PC-3 (cell line): Measurements from ENCODE around the gene TPRX1. TPM values are rescaled to one million over a fixed set of nuclear protein-coding genes. Genes with fewer than 3 reads are reported as not detected.

Experiments used
- ATAC-seq: fragments of 200-7000 bp; cut with Tn5 transposase; 2 replicates; pipeline ENCODE4 v1.9.1; 2020; ENCODE audit warnings: mild to moderate bottlenecking, moderate library complexity
- BruUV-seq: library from RNA; stranded (reverse); fragments of 400-500 nt; replicated peaks from 2 replicates; lab custom pipeline; 2021; lab: Mats Ljungman, UMichigan
- CTCF ChIA-PET: fragments of 300-600 bp; sonication (Branson Sonifier 250); formaldehyde crosslinking; loops from one replicate; lab custom pipeline; 2022; ENCODE audit warnings: antibody characterized with exemption; lab: Charles Lee
- POLR2A ChIA-PET: fragments of 300-600 bp; sonication (Branson Sonifier 250); formaldehyde crosslinking; loops from one replicate; lab custom pipeline; 2022; ENCODE audit warnings: antibody characterized with exemption; ENCODE audit not compliant: unreplicated experiment; lab: Charles Lee
- DNase-seq: peaks from one replicate; pipeline ENCODE4 v3.0.0-alpha.2; 2015
- H2AFZ ChIP-seq: fragments of 300-600 bp; sonication (generic); 2 replicates; pipeline ENCODE4 v1.6.0; 2016; ENCODE audit warnings: antibody characterized with exemption, low read length
- H3F3A ChIP-seq: fragments of 300-600 bp; sonication (generic); one replicate; pipeline ENCODE4 v1.6.0; 2017; ENCODE audit warnings: antibody characterized with exemption, low read length, control low read depth, mild to moderate bottlenecking; ENCODE audit not compliant: unreplicated experiment
- H3K27ac ChIP-seq: fragments of 300-600 bp; sonication (generic); 2 replicates; pipeline ENCODE4 v1.5.1; 2016; ENCODE audit warnings: mild to moderate bottlenecking, low read length
- H3K27me3 ChIP-seq: fragments of 300-600 bp; sonication (generic); 2 replicates; pipeline ENCODE4 v1.6.1; 2016; ENCODE audit warnings: low read length, mixed read lengths
- H3K36me3 ChIP-seq: fragments of 300-600 bp; sonication (generic); 2 replicates; pipeline ENCODE4 v1.6.1; 2016; ENCODE audit warnings: low read depth, mixed run types, low read length, mixed read lengths
- H3K4me1 ChIP-seq: fragments of 300-600 bp; sonication (generic); 2 replicates; pipeline ENCODE4 v1.5.1; 2016; ENCODE audit warnings: low read length; ENCODE audit not compliant: insufficient read depth
- H3K4me2 ChIP-seq: fragments of 300-600 bp; sonication (generic); 2 replicates; pipeline ENCODE4 v1.6.0; 2016; ENCODE audit warnings: low read length
- H3K4me3 ChIP-seq: fragments of 300-600 bp; sonication (generic); 2 replicates; pipeline ENCODE4 v1.5.1; 2016; ENCODE audit warnings: mild to moderate bottlenecking, low read length, mixed read lengths
- H3K79me2 ChIP-seq: fragments of 300-600 bp; sonication (generic); 2 replicates; pipeline ENCODE4 v1.6.1; 2017; ENCODE audit warnings: low read length, mixed read lengths
- H3K9ac ChIP-seq: fragments of 300-600 bp; sonication (generic); 2 replicates; pipeline ENCODE4 v1.6.0; 2016; ENCODE audit warnings: mild to moderate bottlenecking, low read length
- H3K9me2 ChIP-seq: fragments of 300-600 bp; sonication (generic); replicated peaks from 2 replicates; pipeline ENCODE4 v1.6.1; 2016; ENCODE audit warnings: mixed run types, low read length, mixed read lengths
- H3K9me3 ChIP-seq: fragments of 300-600 bp; sonication (generic); 2 replicates; pipeline ENCODE4 v1.6.1; 2016; ENCODE audit warnings: low read length, mixed read lengths
- H4K20me1 ChIP-seq: fragments of 300-600 bp; sonication (generic); 2 replicates; pipeline ENCODE4 v1.6.1; 2016; ENCODE audit warnings: low read length, mixed read lengths
- CTCF ChIP-seq: fragments of 300-600 bp; sonication (generic); conservative IDR thresholded peaks from 2 replicates; pipeline ENCODE4 v1.5.1; 2017; ENCODE audit warnings: antibody characterized with exemption, low read depth, mild to moderate bottlenecking, low read length
- EZH2 ChIP-seq: fragments of 300-600 bp; sonication (generic); IDR thresholded peaks from one replicate; pipeline ENCODE4 v1.6.1; 2017; ENCODE audit warnings: antibody characterized with exemption, mild to moderate bottlenecking, low read length; ENCODE audit not compliant: unreplicated experiment
- EZH2phosphoT487 ChIP-seq: fragments of 300-600 bp; sonication (generic); IDR thresholded peaks from 2 replicates; pipeline ENCODE4 v1.6.1; 2018; ENCODE audit warnings: mild to moderate bottlenecking, antibody characterized with exemption, low read length, borderline replicate concordance
- intact Hi-C: fragments of 100-400 bp; cut with micrococcal nuclease; formaldehyde crosslinking; loops from 2 replicates; pipeline ENCODE4 v1.9.0; 2023
- total RNA-seq: library from RNA; depleted of rRNA; stranded (reverse); fragments of >200 nt; gene quantifications from 2 replicates; pipeline ENCODE4 v1.2.3, GENCODE V29; 2014

Gene TPRX1
- total RNA-seq, 1 experiment from 2014 or later, result not detected

- no peaks in the 10 kb centered on the region for H3K9me3 ChIP-seq
- H4K20me1 ChIP-seq, result no peaks in the 10 kb centered on the region
- POLR2A ChIA-PET, result no interaction called here
- H3K4me2 ChIP-seq, result no peak overlapping the region
- no peak for DNase-seq
- CTCF ChIA-PET, result no interaction called here
- peaks cover 25% of the 10 kb centered on the region; the same call in 1 of the 2 replicates for H3K36me3 ChIP-seq
- H3K27me3 ChIP-seq, result no peaks in the 10 kb centered on the region
- no peak overlapping the region for H3K9ac ChIP-seq
- intact Hi-C loops, result no loop called here
- no peaks in the 10 kb centered on the region for H3F3A ChIP-seq
- BruUV-seq, result no TSS peak
- no peak overlapping the region for H3K4me3 ChIP-seq
- H3K9me2 ChIP-seq, result no peaks in the 10 kb centered on the region
- no peaks in the 10 kb centered on the region for H3K79me2 ChIP-seq
- no peak overlapping the region for H3K27ac ChIP-seq
- no peak for ATAC-seq
- TF ChIP-seq EZH2 (no peak), CTCF (no peak), EZH2phosphoT487 (no peak)
- no peak overlapping the region for H2AFZ ChIP-seq
- no peaks in the 10 kb centered on the region for H3K4me1 ChIP-seq
Measured at GRCh38 chr19:47755065-47755761, 49.1 kb downstream of the TPRX1 start.

GRCh38 chr19:47754206-47755064, 49.9 kb downstream of the TPRX1 start:
- POLR2A ChIA-PET, result no interaction called here
- Histone ChIP-seq H2AFZ (no peak overlapping the region), H3K4me1 (no peaks in the 10 kb centered on the region), H3K4me2 (no peak overlapping the region), H3K4me3 (no peak overlapping the region), H3F3A (no peaks in the 10 kb centered on the region), H3K9ac (no peak overlapping the region), H3K79me2 (peaks cover 3% of the 10 kb centered on the region; the same call in 1 of the 2 replicates), H3K9me2 (no peaks in the 10 kb centered on the region), H3K27me3 (no peaks in the 10 kb centered on the region), H3K27ac (no peak overlapping the region), H4K20me1 (no peaks in the 10 kb centered on the region), H3K9me3 (no peaks in the 10 kb centered on the region), H3K36me3 (peaks cover 25% of the 10 kb centered on the region; the same call in 1 of the 2 replicates)
- no peak for DNase-seq
- TF ChIP-seq EZH2phosphoT487 (no peak), CTCF (no peak), EZH2 (no peak)
- intact Hi-C loops, result no loop called here
- no TSS peak for BruUV-seq
- ATAC-seq, result no peak
- CTCF ChIA-PET, result no interaction called here
